ENCODE results near the gene SOCS7.

The SOCS7 gene

GRCh38 chr17:38338053-38338452 is 13.6 kb upstream of the SOCS7 start:
- DNase-seq, result no peak

- DNase-seq, result no peak
Observed at GRCh38 chr17:38338535-38338934, 13.1 kb upstream of the SOCS7 start.

- DNase-seq, result no peak
Observed at GRCh38 chr17:38339891-38340290, 11.8 kb upstream of the SOCS7 start.

- DNase-seq, result no peak
Observed at GRCh38 chr17:38341035-38341721, 10.5 kb upstream of the SOCS7 start.

GRCh38 chr17:38342886-38343607 is 8.6 kb upstream of the SOCS7 start:
- DNase-seq, result no peak

- no peak for DNase-seq
Observed at GRCh38 chr17:38343608-38344419, 7.8 kb upstream of the SOCS7 start, which contains the start of gene GPR179. Gene GPR179, minus strand, starts transcription at chr17:38343956. Its CDS starts 167 bp downstream, at chr17:38343789.

- DNase-seq, result no peak
Observed at GRCh38 chr17:38344420-38344745, 7.3 kb upstream of the SOCS7 start.

GRCh38 chr17:38345743-38346142 is 5.9 kb upstream of the SOCS7 start:
- no peak for DNase-seq

GRCh38 chr17:38349097-38349730 is 2.4 kb upstream of the SOCS7 start:
- DNase-seq, result peak; percentile 89

- no peak for DNase-seq
Observed at GRCh38 chr17:38350035-38350434, 1.6 kb upstream of the SOCS7 start.

GRCh38 chr17:38352245-38353085 is 821 bp downstream of the SOCS7 start:
- no peak for DNase-seq

GRCh38 chr17:38353086-38353604 is 1.5 kb downstream of the SOCS7 start:
- DNase-seq, result no peak

GRCh38 chr17:38353668-38354067 is 2.0 kb downstream of the SOCS7 start:
- no peak for DNase-seq

GRCh38 chr17:38354466-38354865 is 2.8 kb downstream of the SOCS7 start:
- DNase-seq, result no peak

GRCh38 chr17:38355251-38355650 is 3.6 kb downstream of the SOCS7 start:
- DNase-seq, result no peak

GRCh38 chr17:38357486-38358123 is 6.0 kb downstream of the SOCS7 start:
- DNase-seq, result no peak

- no peak for DNase-seq
Observed at GRCh38 chr17:38358586-38359513, 7.2 kb downstream of the SOCS7 start.

- no peak for DNase-seq
Observed at GRCh38 chr17:38361694-38362465, 10.2 kb downstream of the SOCS7 start.

- DNase-seq, result no peak
Observed at GRCh38 chr17:38363016-38363415, 11.4 kb downstream of the SOCS7 start.

- DNase-seq, result no peak
Observed at GRCh38 chr17:38364741-38365140, 13.1 kb downstream of the SOCS7 start.
